GM21526 (cell line): Measurements from ENCODE around the gene CD83.
A peak's percentile ranks its signal among the peaks of the same experiment; 100 is the strongest.
"Not testable (repeated sequence)": the region's sequence is repeated elsewhere in the genome, so short reads cannot be mapped to it uniquely, and the experiment has no call there.

Experiments used
- ATAC-seq: cut with Tn5 transposase; IDR thresholded peaks from one replicate; pipeline ENCODE4 v1.9.1; 2021; ENCODE audit warnings: moderate library complexity; ENCODE audit not compliant: unreplicated experiment, low FRiP score

The CD83 gene

DNA sequence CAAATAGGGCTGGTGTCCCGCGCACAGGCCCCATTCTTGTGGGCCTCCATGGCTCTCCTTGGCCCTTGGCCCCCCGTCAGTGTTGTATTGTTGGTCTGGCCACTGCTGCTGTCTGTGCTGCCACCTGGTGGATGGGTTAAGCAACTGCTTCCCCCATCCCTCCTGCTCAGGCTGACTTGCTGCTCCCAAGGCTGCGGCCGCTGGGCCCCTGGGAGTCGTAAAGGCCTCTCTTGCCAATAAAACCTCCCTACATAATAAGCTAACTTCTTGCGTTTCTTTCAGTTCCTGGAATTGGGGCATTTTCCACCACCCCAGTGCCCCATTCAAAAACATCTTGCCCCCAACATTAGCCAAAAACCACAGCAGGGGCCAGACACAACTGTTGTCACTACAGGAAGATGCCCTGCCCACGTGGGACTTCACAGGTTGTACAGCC lies 27.1 kb downstream of the CD83 start:
- peak; percentile 72 for ATAC-seq

DNA sequence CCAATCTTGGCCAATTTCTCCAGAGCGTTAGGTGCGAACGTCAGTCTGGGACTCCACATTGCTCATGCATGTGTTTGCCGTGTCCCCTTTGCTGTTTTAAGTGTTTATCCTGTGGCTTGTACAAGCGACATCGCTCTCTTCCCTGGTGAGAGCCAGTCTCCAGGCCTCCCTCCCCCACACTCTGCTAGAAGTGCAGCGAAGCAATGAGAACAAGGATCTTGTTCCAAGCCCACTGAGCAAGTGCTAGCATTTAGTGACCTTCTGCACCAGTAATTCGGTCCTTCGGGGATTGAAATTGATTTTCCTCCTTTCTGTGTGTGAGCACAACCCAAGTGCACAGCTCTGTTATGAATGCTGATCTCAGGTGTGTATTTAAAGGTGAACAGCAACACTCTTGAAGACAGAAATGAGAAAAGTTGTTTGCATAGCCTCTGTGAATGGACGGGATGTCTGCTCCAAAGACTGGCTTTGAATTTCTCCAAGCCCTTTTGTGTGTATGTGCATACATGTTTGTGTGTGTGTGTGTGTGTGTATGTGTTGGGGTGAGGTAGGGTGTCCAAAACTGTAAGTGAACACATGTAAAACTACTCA lies 29.0 kb downstream of the CD83 start:
- ATAC-seq, result no peak

DNA sequence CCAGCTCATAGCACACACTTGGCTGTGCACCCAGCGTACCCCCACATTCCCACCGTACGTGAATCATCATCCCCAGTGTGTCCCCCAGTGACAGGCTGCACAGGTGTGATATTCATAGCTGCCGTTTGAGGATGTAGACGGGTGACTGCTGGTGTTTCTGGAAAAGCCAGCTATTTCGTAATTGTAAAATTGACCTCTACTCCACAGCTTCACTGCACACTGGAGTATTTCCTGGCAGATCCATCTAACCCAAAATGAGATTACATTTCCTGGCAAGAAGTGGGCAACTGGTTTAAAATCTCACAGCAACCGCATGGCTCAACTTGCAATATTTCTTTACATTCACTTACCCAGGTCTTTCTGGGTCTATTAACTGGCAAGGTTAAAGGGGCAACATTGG lies 30.3 kb downstream of the CD83 start:
- ATAC-seq, result no peak

GRCh38 chr6:14148471-14148870 lies 30.9 kb downstream of the CD83 start:
- ATAC-seq, result no peak

DNA sequence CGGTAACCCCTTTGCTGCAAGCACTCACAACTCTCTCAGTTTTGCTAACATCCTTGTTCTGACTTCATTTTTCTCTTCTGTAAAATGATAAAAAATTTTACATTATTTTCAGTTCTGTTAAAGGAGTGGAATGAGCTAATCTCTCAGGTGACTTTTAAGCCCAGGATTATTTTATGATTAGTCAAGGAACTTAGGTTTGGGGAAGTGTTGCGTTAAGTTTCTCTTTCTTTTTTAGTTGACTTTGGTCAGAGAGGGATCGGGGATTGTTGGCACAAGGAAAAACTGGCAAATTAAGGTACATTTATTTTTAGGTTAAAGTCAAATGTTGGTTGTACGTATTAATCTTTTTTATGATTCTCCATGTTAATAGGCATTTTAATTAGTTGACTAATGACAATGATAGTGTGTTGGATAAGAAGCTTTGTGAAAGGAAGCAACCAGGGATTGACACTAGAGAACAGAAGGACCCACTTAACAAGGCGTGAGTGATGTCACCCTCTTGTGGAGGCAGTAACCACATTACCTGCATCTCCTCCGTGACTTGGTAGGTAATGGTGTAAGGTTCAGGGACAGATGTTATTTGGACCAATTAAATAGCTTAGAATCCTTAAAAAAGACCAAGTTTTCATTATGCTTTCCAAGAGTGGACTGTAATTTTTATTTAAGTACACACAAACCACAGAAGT lies 31.6 kb downstream of the CD83 start:
- ATAC-seq, result no peak

DNA sequence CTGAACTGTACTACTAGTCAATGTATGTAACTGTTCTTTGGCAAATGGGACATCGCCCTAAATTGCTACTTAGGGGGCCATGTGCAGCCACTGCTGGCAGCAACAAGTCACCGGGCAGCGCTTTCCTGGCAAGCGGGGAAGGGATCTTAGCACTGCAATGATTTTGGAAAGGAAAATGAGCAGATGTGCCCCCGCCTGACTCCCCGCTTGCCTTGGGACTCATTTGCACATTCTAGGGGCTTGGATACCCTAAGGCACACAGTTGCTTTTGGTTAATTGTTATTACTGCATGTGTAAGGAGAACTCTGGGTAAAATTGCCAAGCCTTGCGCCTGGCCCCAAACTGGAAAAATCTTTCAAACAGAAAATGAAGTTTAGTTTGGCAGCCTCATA lies 32.2 kb downstream of the CD83 start:
- no peak for ATAC-seq

DNA sequence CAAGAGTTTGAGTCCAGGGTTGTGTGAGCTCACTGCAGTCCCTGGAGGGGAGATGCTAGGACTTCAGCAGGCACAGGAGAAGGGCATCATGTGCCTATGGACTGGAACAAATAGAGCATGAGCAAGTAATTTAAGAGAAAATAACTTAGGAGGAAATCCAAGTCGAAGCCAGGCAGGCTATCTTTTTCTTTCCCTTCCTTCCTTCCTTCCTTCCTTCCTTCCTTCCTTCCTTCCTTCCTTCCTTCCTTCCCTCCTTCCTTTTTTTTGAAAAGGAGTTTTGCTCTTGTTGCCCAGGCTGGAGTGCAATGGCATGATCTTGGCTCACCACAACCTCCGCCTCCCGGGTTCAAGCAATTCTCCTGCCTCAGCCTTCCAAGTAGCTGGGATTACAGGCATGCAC lies 33.7 kb downstream of the CD83 start:
- ATAC-seq, result not testable (repeated sequence)

- no peak for ATAC-seq
Measured at GRCh38 chr6:14151773-14152172, 34.2 kb downstream of the CD83 start.

DNA sequence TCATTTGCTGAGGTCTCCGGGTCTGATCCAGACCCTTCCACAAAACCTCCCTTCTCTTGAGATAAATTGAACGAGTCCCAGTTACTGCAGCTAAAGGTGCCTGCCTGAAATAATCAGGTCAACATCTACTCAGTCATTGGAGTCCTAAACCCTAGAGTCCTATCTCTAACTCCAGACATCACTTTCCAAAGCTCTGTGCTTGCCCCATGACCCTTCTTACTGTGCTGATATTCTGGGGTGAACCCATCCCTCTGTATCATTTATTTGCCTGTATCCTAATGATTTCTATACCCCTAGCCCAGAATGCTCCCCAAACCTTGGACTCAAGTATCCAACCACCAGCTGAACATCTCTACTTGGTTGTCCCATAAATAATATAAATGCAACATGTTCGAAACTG lies 35.7 kb downstream of the CD83 start:
- ATAC-seq, result no peak

DNA sequence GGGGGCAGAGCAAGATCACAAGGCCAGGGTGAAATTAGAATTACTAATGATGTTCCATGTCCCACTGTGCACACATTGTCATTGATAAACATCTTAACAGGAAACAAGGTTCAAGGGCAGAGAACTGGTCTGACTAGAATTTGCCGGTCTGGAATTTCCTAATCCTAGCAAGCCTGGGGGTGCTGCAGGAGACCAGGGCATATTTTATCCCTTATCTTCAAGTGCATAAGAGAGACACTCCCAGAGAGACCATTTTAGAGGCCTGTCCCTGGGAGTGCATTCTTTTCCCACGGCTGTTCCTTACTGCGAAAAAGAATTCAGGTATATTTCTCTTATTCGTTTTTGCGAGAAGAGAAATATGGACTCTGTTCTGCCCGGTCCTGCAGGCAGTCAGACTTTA lies 41.5 kb downstream of the CD83 start:
- ATAC-seq, result no peak

- ATAC-seq, result no peak
Measured at GRCh38 chr6:14162826-14163225, 45.3 kb downstream of the CD83 start.

- ATAC-seq, result no peak
Measured at GRCh38 chr6:14165091-14165490, 47.5 kb downstream of the CD83 start.

GRCh38 chr6:14166839-14167238 lies 49.3 kb downstream of the CD83 start:
- ATAC-seq, result no peak

- ATAC-seq, result no peak
Measured at GRCh38 chr6:14170128-14170527, 52.6 kb downstream of the CD83 start.

- no peak for ATAC-seq
Measured at GRCh38 chr6:14172562-14172961, 55.0 kb downstream of the CD83 start.

- no peak for ATAC-seq
Measured at GRCh38 chr6:14174226-14174625, 56.7 kb downstream of the CD83 start.

- ATAC-seq, result no peak
Measured at GRCh38 chr6:14174996-14175395, 57.4 kb downstream of the CD83 start.

GRCh38 chr6:14176429-14176828 lies 58.9 kb downstream of the CD83 start:
- ATAC-seq, result no peak

GRCh38 chr6:14177413-14178082 lies 60.0 kb downstream of the CD83 start:
- ATAC-seq, result no peak

DNA sequence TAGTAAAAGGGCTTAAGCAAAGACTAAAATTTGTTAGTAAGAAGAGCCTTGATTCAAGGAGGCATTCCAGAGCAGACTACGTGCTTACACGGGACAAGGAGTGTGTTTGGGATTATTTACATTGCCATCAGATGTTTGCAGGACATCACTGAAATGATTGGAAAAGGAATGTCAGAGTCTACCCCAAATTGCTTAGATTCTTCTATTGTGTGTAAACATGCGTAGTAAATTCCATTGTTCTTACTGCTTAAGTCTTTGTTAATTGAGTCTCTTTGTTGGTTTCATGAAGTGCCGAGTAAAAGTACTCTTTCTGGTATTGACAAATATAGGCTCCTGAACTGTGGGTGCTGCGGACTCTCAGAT lies 60.5 kb downstream of the CD83 start:
- ATAC-seq, result no peak

DNA sequence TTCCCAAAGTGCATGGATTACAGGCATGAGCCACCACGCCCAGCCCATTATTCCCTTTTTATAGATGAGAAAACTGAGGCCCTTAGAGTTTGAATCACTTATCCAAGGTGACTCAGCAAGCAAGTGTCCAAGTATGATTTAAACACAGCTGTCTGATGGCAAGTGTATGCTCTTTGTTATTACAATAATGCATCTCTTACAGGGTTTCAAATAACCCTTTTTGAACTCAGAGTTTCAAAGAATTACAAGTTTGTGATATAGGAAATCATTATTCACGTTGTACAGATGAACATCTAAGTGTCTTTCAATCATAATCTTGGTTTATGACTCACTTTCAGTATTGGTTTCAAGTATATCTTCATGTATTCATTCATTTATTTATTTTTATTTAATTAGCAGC lies 63.0 kb downstream of the CD83 start:
- ATAC-seq, result no peak

DNA sequence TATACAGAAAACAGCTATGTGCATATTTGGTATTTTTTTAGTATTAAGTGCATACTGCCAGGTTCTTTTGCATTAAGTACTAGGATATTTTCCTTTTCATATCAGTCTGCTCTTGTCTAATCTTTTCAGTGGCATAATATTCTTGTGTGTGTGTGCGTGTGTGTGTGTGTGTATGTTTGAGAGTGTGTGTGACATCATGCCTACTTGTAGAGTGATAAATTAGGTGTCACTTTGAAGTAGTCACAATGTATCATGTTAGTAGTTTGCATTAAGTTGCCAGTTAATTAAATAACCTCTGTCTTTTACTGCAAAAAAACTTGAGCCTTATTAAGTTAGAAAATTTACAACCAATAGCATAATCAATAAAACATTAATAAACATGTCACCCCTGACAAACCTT lies 65.3 kb downstream of the CD83 start:
- no peak for ATAC-seq
